ENCODE results near the gene TBCK. TPM values are rescaled to one million over a fixed set of nuclear protein-coding genes. Genes with fewer than 3 reads are reported as not detected.

The TBCK gene
- polyA plus RNA-seq, 1 donor = 29.0 TPM

DNA sequence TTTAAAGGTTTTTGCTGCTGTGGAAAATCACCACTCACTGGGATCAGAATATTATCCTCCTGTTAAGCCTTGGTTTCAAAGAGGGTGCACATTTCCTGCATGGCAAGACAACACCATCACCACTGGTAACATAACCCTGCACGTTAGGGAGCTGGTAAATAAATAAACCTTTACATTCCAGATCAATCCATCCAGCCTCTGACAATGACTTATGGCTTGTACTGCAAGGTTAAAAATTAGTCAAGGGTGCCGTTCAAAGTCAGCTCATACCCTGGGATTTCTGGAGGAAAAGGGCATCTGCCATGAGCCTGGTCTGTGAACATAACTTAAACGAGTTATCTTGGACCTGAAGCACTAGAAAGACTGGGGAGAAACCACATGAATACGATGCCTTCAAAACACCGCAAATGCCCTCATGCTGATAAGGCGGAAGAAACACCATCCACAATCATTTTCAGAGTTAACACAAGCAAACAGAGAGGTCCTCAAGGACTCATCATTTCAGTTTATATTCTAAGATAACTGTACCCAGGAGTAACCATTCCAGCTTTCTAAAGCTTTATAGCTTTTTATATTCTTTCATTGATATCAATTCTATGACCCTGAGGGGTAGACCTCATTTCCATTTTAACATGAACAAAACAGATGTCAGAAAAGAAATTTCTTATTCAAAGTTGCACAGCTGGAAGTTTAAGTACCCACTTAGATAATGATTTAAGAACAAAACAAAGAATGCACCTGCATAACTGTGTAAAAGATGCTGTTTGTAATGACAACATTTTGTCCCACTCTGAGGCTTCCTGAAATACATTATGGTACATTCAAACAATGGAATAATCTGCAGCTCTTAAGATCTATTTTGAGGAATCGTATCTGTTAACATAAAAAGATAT, 317.6 kb downstream of the TBCK start:
- Histone ChIP-seq H3K36me3 (ENCODE audit: control insufficient read depth, insufficient read depth, low read length) (no peaks in the 10 kb centered on the region), H3K27me3 (ENCODE audit: control insufficient read depth, insufficient read depth, low read length) (no peaks in the 10 kb centered on the region), H3K4me3 (ENCODE audit: low read length) (no peak overlapping the region), H3K27ac (ENCODE audit: low read length) (no peak overlapping the region), H3K4me1 (ENCODE audit: control insufficient read depth, insufficient read depth, low read length) (peaks cover 11% of the 10 kb centered on the region), H3K9me3 (ENCODE audit: control insufficient read depth, low read depth, low read length) (no peaks in the 10 kb centered on the region)
- peak in 1 of 2 donors; percentile 54 for DNase-seq
- WGBS (ENCODE audit: insufficient coverage, low lambda C conversion rate) = no CpG with 5 or more reads among the region's 7 CpGs

DNA sequence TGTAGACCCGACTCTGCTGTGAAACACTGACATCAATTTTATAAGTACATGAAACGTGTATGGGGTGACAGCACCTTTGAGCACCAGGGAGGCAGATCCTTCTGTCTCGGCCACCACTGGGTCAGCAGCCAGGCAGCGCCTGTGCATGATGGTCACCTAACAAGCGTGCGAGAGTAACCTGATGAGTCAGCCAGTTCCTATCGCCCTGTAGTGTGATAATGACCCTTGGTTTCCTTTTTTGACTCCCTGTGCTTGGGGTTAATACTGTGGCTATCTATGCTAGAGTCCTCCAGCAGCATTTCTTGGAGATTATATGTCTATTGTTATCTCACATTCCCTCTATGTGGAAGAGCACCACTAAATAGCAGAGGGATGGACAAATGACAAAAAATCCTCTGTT, 319.2 kb downstream of the TBCK start:
- WGBS (ENCODE audit: insufficient coverage, low lambda C conversion rate) = no CpG with 5 or more reads among the region's 7 CpGs
- peak in 1 of 2 donors; percentile 44 for DNase-seq
- no peaks in the 10 kb centered on the region for H3K27me3 ChIP-seq (ENCODE audit: control insufficient read depth, insufficient read depth, low read length)
- H3K9me3 ChIP-seq (ENCODE audit: control insufficient read depth, low read depth, low read length) = no peaks in the 10 kb centered on the region
- H3K36me3 ChIP-seq (ENCODE audit: control insufficient read depth, insufficient read depth, low read length) = no peaks in the 10 kb centered on the region
- H3K4me1 ChIP-seq (ENCODE audit: control insufficient read depth, insufficient read depth, low read length) = peaks cover 11% of the 10 kb centered on the region
- no peak overlapping the region for H3K27ac ChIP-seq (ENCODE audit: low read length)
- H3K4me3 ChIP-seq (ENCODE audit: low read length) = no peak overlapping the region

DNA sequence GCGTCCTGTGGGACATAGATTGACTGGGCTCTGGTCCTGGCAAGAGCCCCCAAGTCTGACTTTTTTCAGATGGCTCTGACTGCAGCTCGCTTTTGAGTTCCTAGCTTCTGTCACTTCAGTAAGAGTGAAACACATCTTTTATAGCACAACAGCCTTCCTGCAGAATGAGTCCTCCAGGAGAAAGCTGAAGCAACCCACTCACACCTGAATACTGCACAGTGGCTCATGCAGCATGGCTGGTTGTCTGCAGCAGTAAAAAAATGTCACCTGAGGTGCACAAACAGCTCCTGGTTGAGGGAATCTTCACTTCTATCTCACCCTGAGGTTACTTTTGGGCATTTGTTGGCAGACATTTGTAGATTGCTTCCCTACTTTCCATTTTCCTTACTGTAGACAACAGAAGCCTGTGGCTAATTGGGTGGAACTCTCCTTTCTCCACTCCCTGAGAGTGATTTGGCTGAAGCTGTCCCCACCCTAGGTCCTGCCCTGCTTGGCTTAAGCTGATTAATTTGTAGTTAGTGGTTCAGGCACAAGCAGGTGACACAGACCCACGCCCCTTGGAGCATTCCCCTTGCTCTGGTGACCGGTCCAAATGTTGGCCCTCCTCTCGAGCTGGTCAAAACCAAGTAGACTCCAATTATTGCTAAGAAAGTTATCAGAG, 321.0 kb downstream of the TBCK start:
- no CpG with 5 or more reads among the region's 5 CpGs for WGBS (ENCODE audit: insufficient coverage, low lambda C conversion rate)
- no peaks in the 10 kb centered on the region for H3K36me3 ChIP-seq (ENCODE audit: control insufficient read depth, insufficient read depth, low read length)
- no peak for DNase-seq
- no peak overlapping the region for H3K4me3 ChIP-seq (ENCODE audit: low read length)
- no peaks in the 10 kb centered on the region for H3K27me3 ChIP-seq (ENCODE audit: control insufficient read depth, insufficient read depth, low read length)
- H3K4me1 ChIP-seq (ENCODE audit: control insufficient read depth, insufficient read depth, low read length) = peaks cover 11% of the 10 kb centered on the region
- H3K9me3 ChIP-seq (ENCODE audit: control insufficient read depth, low read depth, low read length) = no peaks in the 10 kb centered on the region
- H3K27ac ChIP-seq (ENCODE audit: low read length) = no peak overlapping the region

DNA sequence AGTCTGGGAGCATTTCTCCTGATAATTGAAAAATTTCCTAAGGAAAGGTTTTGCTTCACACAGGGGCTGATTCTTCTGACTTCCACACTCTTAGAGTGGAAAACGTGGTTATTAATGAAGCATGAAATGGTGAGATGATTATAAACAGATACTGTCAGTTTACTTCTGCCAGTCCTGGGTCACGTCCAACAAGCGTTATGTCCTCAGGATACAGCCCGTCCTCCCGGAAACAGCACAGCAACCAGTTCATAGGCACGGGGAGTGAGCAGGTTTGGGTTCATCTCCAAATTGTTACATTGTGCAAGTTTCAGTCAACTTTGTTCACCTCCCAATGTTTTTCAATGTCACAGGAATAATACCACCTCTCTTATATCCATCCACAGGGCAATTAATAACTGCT, 321.9 kb downstream of the TBCK start:
- peaks cover 11% of the 10 kb centered on the region for H3K4me1 ChIP-seq (ENCODE audit: control insufficient read depth, insufficient read depth, low read length)

DNA sequence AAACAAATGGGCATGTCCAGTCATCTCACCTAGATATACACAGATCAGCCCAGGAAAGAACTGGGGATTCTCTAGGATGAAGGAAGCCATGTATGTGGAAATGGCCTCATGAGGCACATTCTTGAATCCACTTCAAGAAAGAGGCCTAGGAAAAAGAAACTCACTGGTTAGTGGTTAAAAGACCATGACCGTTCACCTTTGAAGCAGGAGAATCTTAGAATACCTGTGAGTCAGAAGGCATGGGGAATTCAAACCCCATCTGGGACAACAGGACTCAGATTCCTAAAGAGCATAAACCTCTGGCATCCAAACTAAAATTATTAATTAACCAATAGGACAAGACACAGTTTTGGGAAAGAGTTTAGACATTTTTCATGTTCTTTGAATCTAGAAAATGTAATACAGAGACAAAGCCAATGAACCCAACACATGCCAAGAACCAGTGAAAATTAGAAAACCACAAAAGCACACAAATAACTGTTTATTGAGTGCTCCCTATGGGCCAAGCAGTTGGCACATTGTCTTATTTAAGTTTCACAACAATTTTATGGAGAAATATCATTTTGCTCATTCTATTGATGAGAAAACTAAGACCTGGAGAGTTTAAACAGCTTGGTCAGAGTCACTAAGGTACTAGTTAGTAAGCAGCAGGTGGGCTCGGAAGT, 323.2 kb downstream of the TBCK start:
- Histone ChIP-seq H3K9me3 (ENCODE audit: control insufficient read depth, low read depth, low read length) (no peaks in the 10 kb centered on the region), H3K4me1 (ENCODE audit: control insufficient read depth, insufficient read depth, low read length) (peaks cover 6% of the 10 kb centered on the region), H3K27me3 (ENCODE audit: control insufficient read depth, insufficient read depth, low read length) (no peaks in the 10 kb centered on the region), H3K27ac (ENCODE audit: low read length) (no peak overlapping the region), H3K4me3 (ENCODE audit: low read length) (no peak overlapping the region), H3K36me3 (ENCODE audit: control insufficient read depth, insufficient read depth, low read length) (no peaks in the 10 kb centered on the region)
- 80% methylated on average over 1 of the region's 2 CpGs for WGBS (ENCODE audit: insufficient coverage, low lambda C conversion rate)
- DNase-seq = no peak

More for the DNA sequence above, 321.9 kb downstream of the TBCK start:
- H3K27ac ChIP-seq (ENCODE audit: low read length) = no peak overlapping the region
- H3K36me3 ChIP-seq (ENCODE audit: control insufficient read depth, insufficient read depth, low read length) = no peaks in the 10 kb centered on the region
- no peak for DNase-seq
- H3K4me3 ChIP-seq (ENCODE audit: low read length) = no peak overlapping the region
- WGBS (ENCODE audit: insufficient coverage, low lambda C conversion rate) = no CpG with 5 or more reads among the region's 6 CpGs
- no peaks in the 10 kb centered on the region for H3K9me3 ChIP-seq (ENCODE audit: control insufficient read depth, low read depth, low read length)
- H3K27me3 ChIP-seq (ENCODE audit: control insufficient read depth, insufficient read depth, low read length) = no peaks in the 10 kb centered on the region

DNA sequence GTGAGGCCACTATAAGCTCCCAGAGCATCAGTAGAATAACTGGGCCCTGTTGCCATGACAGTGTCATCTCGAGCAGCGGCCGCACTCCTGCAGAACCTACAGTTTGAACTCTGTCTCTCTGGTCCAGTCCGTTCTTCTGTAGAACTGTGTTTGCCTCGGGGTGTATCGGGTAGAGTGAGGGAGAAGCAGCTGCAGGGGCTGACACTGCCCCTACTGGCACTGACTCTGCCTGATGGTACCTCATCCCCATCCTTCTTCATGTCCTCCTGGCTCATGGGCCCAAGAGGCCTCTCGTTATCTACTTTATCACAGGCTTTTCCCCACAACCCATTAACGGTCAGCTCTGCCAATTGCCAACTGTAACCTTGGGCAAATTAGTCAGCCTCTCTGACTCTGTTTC, 324.3 kb downstream of the TBCK start:
- Histone ChIP-seq H3K27me3 (ENCODE audit: control insufficient read depth, insufficient read depth, low read length) (no peaks in the 10 kb centered on the region), H3K27ac (ENCODE audit: low read length) (no peak overlapping the region), H3K36me3 (ENCODE audit: control insufficient read depth, insufficient read depth, low read length) (no peaks in the 10 kb centered on the region), H3K9me3 (ENCODE audit: control insufficient read depth, low read depth, low read length) (no peaks in the 10 kb centered on the region), H3K4me1 (ENCODE audit: control insufficient read depth, insufficient read depth, low read length) (no peaks in the 10 kb centered on the region), H3K4me3 (ENCODE audit: low read length) (no peak overlapping the region)
- no CpG with 5 or more reads among the region's 8 CpGs for WGBS (ENCODE audit: insufficient coverage, low lambda C conversion rate)
- DNase-seq = no peak

Other genes with a start within 250 kb of the TBCK start
- gene AIMP1, start 341 bp upstream of the TBCK start, polyA plus RNA-seq = 58.4 TPM
- 0.06 TPM for gene GIMD1, start 52.6 kb upstream of the TBCK start, polyA plus RNA-seq